H1 (cell line): Measurements from ENCODE around the gene SMC3. TPM values are rescaled to one million over a fixed set of nuclear protein-coding genes. Genes with fewer than 3 reads are reported as not detected.
A peak's percentile ranks its signal among the peaks of the same experiment; 100 is the strongest.

Experiments used
- CTCF ChIA-PET: fragments of 300-600 bp; sonication (Branson Sonifier 250); formaldehyde crosslinking; loops from one replicate; lab custom pipeline; 2021; ENCODE audit not compliant: partially characterized antibody; lab: Charles Lee
- POLR2A ChIA-PET: fragments of 300-600 bp; sonication (Branson Sonifier 250); formaldehyde crosslinking; loops from one replicate; lab custom pipeline; 2021; ENCODE audit warnings: inconsistent platforms; ENCODE audit not compliant: partially characterized antibody; lab: Charles Lee
- DNase-seq, 2 experiments: peaks; one replicate each; pipeline versions ENCODE4 v3.0.0 to v3.0.0-alpha.2; 2010 to 2022; ENCODE audit warnings: low spot score in 2 of 2, low read depth in 1 of 2, mixed read lengths in 1 of 2
- FAIRE-seq: peaks from 2 replicates; lab custom pipeline; 2011; peaks lifted over from hg19 to GRCh38; lab: Jason Lieb, UNC
- H2AFZ ChIP-seq: 2 replicates; pipeline ENCODE4 v1.8.1; 2012; ENCODE audit warnings: low read length, inconsistent platforms
- H2AK5ac ChIP-seq: 2 replicates; pipeline ENCODE4 v1.6.1; 2013; ENCODE audit warnings: low read depth, low read length
- H2BK120ac ChIP-seq: replicated peaks from 2 replicates; pipeline ENCODE3; 2013; ENCODE audit warnings: low read depth, low read length, inconsistent platforms
- H2BK12ac ChIP-seq: 2 replicates; pipeline ENCODE4 v1.6.1; 2013; ENCODE audit warnings: low read depth, low read length
- H2BK15ac ChIP-seq: 2 replicates; pipeline ENCODE4 v1.6.1; 2013; ENCODE audit warnings: low read length
- H2BK20ac ChIP-seq: 2 replicates; pipeline ENCODE4 v1.6.1; 2013; ENCODE audit warnings: low read length
- H2BK5ac ChIP-seq: 2 replicates; pipeline ENCODE4 v1.6.1; 2013; ENCODE audit warnings: low read depth, low read length
- H3K14ac ChIP-seq: 2 replicates; pipeline ENCODE4 v1.6.1; 2013; ENCODE audit warnings: inconsistent platforms; ENCODE audit not compliant: insufficient read length
- H3K18ac ChIP-seq: 2 replicates; pipeline ENCODE4 v1.6.1; 2013; ENCODE audit warnings: low read length; ENCODE audit errors: extremely low read depth
- H3K23ac ChIP-seq: 2 replicates; pipeline ENCODE4 v1.6.1; 2013; ENCODE audit warnings: inconsistent platforms; ENCODE audit not compliant: insufficient read length
- H3K23me2 ChIP-seq: 2 replicates; pipeline ENCODE4 v1.6.1; 2013; ENCODE audit warnings: low read depth, low read length
- H3K27ac ChIP-seq: 2 replicates; pipeline ENCODE4 v1.6.1; 2011; ENCODE audit warnings: low read depth, low read length, inconsistent platforms
- H3K27me3 ChIP-seq, 4 experiments: replicated peaks in 1 of 4; 1 replicate in 1 of 4; 2 replicates in 3 of 4; pipeline versions ENCODE4 v1.6.1 to v1.8.1; 2011 to 2013; ENCODE audit warnings: low read length in 3 of 4, mild to moderate bottlenecking in 3 of 4, inconsistent platforms in 2 of 4, mixed read lengths in 2 of 4, moderate library complexity in 1 of 4; ENCODE audit not compliant: control insufficient read depth in 3 of 4, insufficient read depth in 3 of 4; ENCODE audit errors: extremely low read depth in 1 of 4
- H3K36me3 ChIP-seq, 4 experiments: 2 replicates each; pipeline versions ENCODE4 v1.6.1 to v1.8.1; 2011 to 2013; ENCODE audit warnings: mild to moderate bottlenecking in 4 of 4, low read length in 3 of 4, moderate library complexity in 2 of 4, control low read depth in 1 of 4, inconsistent platforms in 1 of 4; ENCODE audit not compliant: insufficient read depth in 4 of 4, control insufficient read depth in 2 of 4
- H3K4ac ChIP-seq: replicated peaks from 2 replicates; pipeline ENCODE3; 2013; ENCODE audit warnings: low read length, low read depth, mixed read lengths, inconsistent platforms; ENCODE audit not compliant: insufficient read length
- H3K4me1 ChIP-seq, 4 experiments: replicated peaks in 1 of 4; 1 replicate in 1 of 4; 2 replicates in 3 of 4; pipeline versions ENCODE4 v1.6.1 to v1.8.1; 2011 to 2013; ENCODE audit warnings: low read length in 3 of 4, inconsistent platforms in 2 of 4, mixed read lengths in 1 of 4; ENCODE audit not compliant: insufficient read depth in 4 of 4, control insufficient read depth in 3 of 4
- H3K4me2 ChIP-seq, 2 experiments: 2 replicates each; pipeline versions ENCODE4 v1.6.1 to v1.8.1; 2011 to 2013; ENCODE audit warnings: low read depth in 2 of 2, low read length in 2 of 2, control low read depth in 1 of 2, inconsistent platforms in 1 of 2, mild to moderate bottlenecking in 1 of 2; ENCODE audit not compliant: insufficient read depth in 1 of 2
- H3K4me3 ChIP-seq, 4 experiments: fragments of 200-600, 300-600 bp in 1 of 4; sonication (generic), shearing (Covaris generic), sonication (Bioruptor Twin) in 1 of 4; 2 replicates each; pipeline versions ENCODE4 v1.5.1 to v1.8.1; 2011 to 2016; ENCODE audit warnings: low read length in 4 of 4, low read depth in 3 of 4, control low read depth in 2 of 4, inconsistent platforms in 2 of 4, mild to moderate bottlenecking in 2 of 4, mixed read lengths in 1 of 4, moderate library complexity in 1 of 4; ENCODE audit not compliant: insufficient read depth in 2 of 4; ENCODE audit errors: extremely low read depth in 1 of 4
- H3K56ac ChIP-seq: replicated peaks from 2 replicates; pipeline ENCODE3; 2013; ENCODE audit warnings: low read depth, mild to moderate bottlenecking, mixed read lengths, low read length, inconsistent platforms; ENCODE audit not compliant: insufficient read length
- H3K79me1 ChIP-seq: 2 replicates; pipeline ENCODE4 v1.6.1; 2013; ENCODE audit warnings: low read depth, low read length, control low read depth
- H3K79me2 ChIP-seq, 2 experiments: 2 replicates each; pipeline versions ENCODE4 v1.6.1 to v1.8.1; 2012 to 2013; ENCODE audit warnings: low read length in 2 of 2, mild to moderate bottlenecking in 2 of 2, inconsistent platforms in 1 of 2; ENCODE audit not compliant: insufficient read depth in 2 of 2, control insufficient read depth in 1 of 2
- H3K9ac ChIP-seq, 4 experiments: replicated peaks in 1 of 4; 1 replicate in 1 of 4; 2 replicates in 3 of 4; pipeline versions ENCODE4 v1.6.1 to v1.8.1; 2011 to 2013; ENCODE audit warnings: low read depth in 3 of 4, low read length in 3 of 4, control low read depth in 2 of 4, mild to moderate bottlenecking in 2 of 4, moderate library complexity in 2 of 4, inconsistent platforms in 1 of 4; ENCODE audit errors: extremely low read depth in 1 of 4
- H3K9me3 ChIP-seq, 2 experiments: 2 replicates each; pipeline versions ENCODE4 v1.6.1 to v1.8.1; 2012 to 2013; ENCODE audit warnings: mild to moderate bottlenecking in 2 of 2, moderate library complexity in 2 of 2, control low read depth in 1 of 2, inconsistent platforms in 1 of 2, low read depth in 1 of 2, low read length in 1 of 2, mixed read lengths in 1 of 2; ENCODE audit not compliant: insufficient read depth in 2 of 2
- H4K20me1 ChIP-seq, 2 experiments: replicated peaks in 1 of 2; 2 replicates each; pipeline versions ENCODE3 to v1.8.1; 2011 to 2013; ENCODE audit warnings: inconsistent platforms in 2 of 2, low read length in 2 of 2, mild to moderate bottlenecking in 1 of 2; ENCODE audit not compliant: insufficient read depth in 2 of 2, control insufficient read depth in 1 of 2
- H4K5ac ChIP-seq: 2 replicates; pipeline ENCODE4 v1.6.1; 2013; ENCODE audit warnings: low read length, low read depth, mixed read lengths, inconsistent platforms; ENCODE audit not compliant: insufficient read length
- H4K8ac ChIP-seq: 2 replicates; pipeline ENCODE4 v1.8.0; 2013; ENCODE audit warnings: mild to moderate bottlenecking, moderate library complexity, low read length, inconsistent platforms; ENCODE audit not compliant: insufficient read depth; ENCODE audit errors: extremely low read depth
- H4K91ac ChIP-seq: replicated peaks from 2 replicates; pipeline ENCODE3; 2013; ENCODE audit warnings: low read length, mixed read lengths, inconsistent platforms; ENCODE audit not compliant: insufficient read length
- BCL11A ChIP-seq, 2 experiments: IDR thresholded peaks; one replicate each; pipeline ENCODE4 v1.6.1; 2011; ENCODE audit warnings: low read depth in 2 of 2, low read length in 2 of 2, mild to moderate bottlenecking in 2 of 2
- CBX8 ChIP-seq: fragments of 300-800, 300-1000 bp; sonication (generic); IDR thresholded peaks from 2 replicates; pipeline ENCODE4 v1.7.1; 2016; ENCODE audit warnings: low read depth, low read length, borderline replicate concordance
- FOSL1 ChIP-seq: IDR thresholded peaks from 2 replicates; pipeline ENCODE4 v1.6.1; 2011; ENCODE audit warnings: mild to moderate bottlenecking, low read depth, low read length, moderate library complexity; ENCODE audit not compliant: insufficient read depth
- MAFK ChIP-seq: IDR thresholded peaks from 2 replicates; pipeline ENCODE4 v1.6.1; 2012; ENCODE audit warnings: low read depth, mild to moderate bottlenecking, improper control_type of control experiment, low read length
- POLR2AphosphoS5 ChIP-seq: IDR thresholded peaks from 2 replicates; pipeline ENCODE4 v1.6.1; 2011; ENCODE audit warnings: low read depth, low read length
- RNF2 ChIP-seq: fragments of 200-900, 300-1000 bp; sonication (generic); IDR thresholded peaks from 2 replicates; pipeline ENCODE4 v1.7.1; 2016; ENCODE audit warnings: borderline replicate concordance, low read depth, mild to moderate bottlenecking, antibody characterized with exemption, low read length; ENCODE audit not compliant: poor library complexity, severe bottlenecking; ENCODE audit errors: missing control alignments
- RXRA ChIP-seq: IDR thresholded peaks from 2 replicates; pipeline ENCODE4 v1.6.1; 2011; ENCODE audit warnings: low read depth, mild to moderate bottlenecking, low read length, moderate library complexity; ENCODE audit not compliant: insufficient read depth
- SAP30 ChIP-seq: fragments of 300-600 bp; sonication (generic); IDR thresholded peaks from 2 replicates; pipeline ENCODE4 v1.7.1; 2012; ENCODE audit warnings: low read length, moderate library complexity, mild to moderate bottlenecking, inconsistent platforms; ENCODE audit not compliant: insufficient read depth, insufficient replicate concordance
- SIN3A ChIP-seq, 2 experiments: IDR thresholded peaks in 1 of 2; conservative IDR thresholded peaks in 1 of 2; 2 replicates each; pipeline ENCODE4 v1.6.1; 2011 to 2012; ENCODE audit warnings: low read length in 2 of 2, improper control_type of control experiment in 1 of 2, low read depth in 1 of 2, mild to moderate bottlenecking in 1 of 2
- SIRT6 ChIP-seq: IDR thresholded peaks from one replicate; pipeline ENCODE4 v1.7.1; 2012; ENCODE audit warnings: low read length, inconsistent platforms
- SP2 ChIP-seq: IDR thresholded peaks from 2 replicates; pipeline ENCODE4 v1.6.1; 2012; ENCODE audit warnings: mild to moderate bottlenecking, low read length, inconsistent platforms
- TAF1 ChIP-seq: IDR thresholded peaks from 2 replicates; pipeline ENCODE4 v1.6.1; 2011; ENCODE audit warnings: mild to moderate bottlenecking, low read depth, low read length
- WGBS, 2 experiments: shearing (Covaris generic) in 1 of 2; methylation state at CpG; one replicate each; pipeline versions ENCODE4 v1.1.6 to v1.1.7; 2013 to 2015; ENCODE audit warnings: low lambda C conversion rate in 2 of 2, mixed read lengths in 2 of 2, inconsistent platforms in 1 of 2, low coverage in 1 of 2, missing lambda C conversion rate in 1 of 2; ENCODE audit not compliant: insufficient replicate concordance in 2 of 2, insufficient coverage in 1 of 2, insufficient read length in 1 of 2; ENCODE audit errors: extremely low coverage in 1 of 2, missing lambda C conversion rate in 1 of 2; 5-methylcytosine and 5-hydroxymethylcytosine counted together
- polyA plus RNA-seq, 7 experiments: library from polyadenylated mRNA; depleted of rRNA in 3 of 7; stranded (reverse) in 5 of 7; unstranded in 2 of 7; fragments of >200 nt in 5 of 7; fragments of 200-250 nt in 2 of 7; gene quantifications; 1 replicate in 5 of 7; 2 replicates in 1 of 7; 4 replicates in 1 of 7; pipeline versions ENCODE4 v1.2.1 to v1.2.3, GENCODE V29; 2011 to 2013; ENCODE audit warnings: missing spikeins in 2 of 7, mixed read lengths in 2 of 7
- total RNA-seq: library from RNA; stranded (reverse); fragmentation: NEBNext Ultra II Directional; extraction: Animal tissue kit (Norgen Biotek cat#: 25700); gene quantifications from 2 replicates; pipeline ENCODE4 v1.2.1, GENCODE V29; 2021

The SMC3 gene
- total and polyA plus RNA-seq, 2 of the 8 experiments (the other 6 are each of a cell fraction or from before 2014, with no cell fraction given): 12.7 to 93.4 TPM

DNA sequence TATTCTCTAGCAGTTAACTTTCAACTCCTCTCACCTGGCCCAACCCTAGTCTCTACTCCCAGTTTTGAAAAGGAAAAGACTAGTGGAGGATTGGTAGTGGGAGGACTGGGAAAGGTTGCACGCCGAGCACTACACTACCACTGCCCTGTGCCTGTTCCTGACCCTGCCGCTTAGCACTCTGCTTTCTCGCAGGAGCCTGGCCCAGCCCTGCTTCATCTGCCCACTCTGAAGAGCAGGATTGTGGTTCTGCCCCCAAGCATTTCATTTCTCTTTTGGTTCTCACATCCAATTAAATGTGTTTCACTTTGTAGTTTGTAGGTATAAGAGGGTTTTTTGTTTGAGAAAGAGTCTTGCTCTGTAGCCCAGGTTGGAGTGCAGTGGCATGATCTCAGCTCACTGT, 45.1 kb downstream of the SMC3 start:
- no peak overlapping the region for H3K27ac ChIP-seq
- WGBS, 2 experiments: 100% methylated on average over 4 of the region's 4 CpGs; no CpG with 5 or more reads in 1 of the 2 experiments
- CTCF ChIA-PET: interaction anchor here (2.7 to 14.3 kb wide), 4 partner anchors 10 to 72 kb away, joined by 7 to 237 read pairs (median 22); no protein-coding TSS in a partner anchor
- TF ChIP-seq MAFK: no peak
- no peak for TF ChIP-seq RNF2
- TF ChIP-seq SIN3A (conservative IDR thresholded peaks at IDR 0.05 in 1 of 2, IDR thresholded peaks at IDR 0.05 in 1 of 2; ENCODE audit: low read depth in 1 of 2, low read length in 2 of 2): no peak
- TF ChIP-seq SP2: no peak
- TF ChIP-seq CBX8: no peak
- TF ChIP-seq RXRA: no peak
- no peak for TF ChIP-seq SIRT6
- TF ChIP-seq TAF1: no peak
- no peak for TF ChIP-seq SAP30
- TF ChIP-seq BCL11A (IDR thresholded peaks at IDR 0.05; ENCODE audit: low read depth in 2 of 2, low read length in 2 of 2): no peak
- TF ChIP-seq FOSL1: no peak
- no peak for TF ChIP-seq POLR2AphosphoS5

More for the DNA sequence above, 45.1 kb downstream of the SMC3 start:
- no peak overlapping the region; the same call in 1 of the 2 replicates for H3K18ac ChIP-seq
- H3K27me3 ChIP-seq: no peaks in the 10 kb centered on the region
- H3K14ac ChIP-seq: no peak overlapping the region
- H3K9ac ChIP-seq: no peak overlapping the region
- H3K79me2 ChIP-seq: no peaks in the 10 kb centered on the region
- no peaks in the 10 kb centered on the region for H3K36me3 ChIP-seq
- H2BK15ac ChIP-seq: peak overlapping the region; percentile 37; the same call in 1 of the 2 replicates
- no peak for DNase-seq
- H4K8ac ChIP-seq: no peak overlapping the region
- H4K5ac ChIP-seq: no peak overlapping the region
- no peak overlapping the region for H2BK20ac ChIP-seq
- no peaks in the 10 kb centered on the region for H4K20me1 ChIP-seq
- no peak overlapping the region for H2AFZ ChIP-seq
- H2BK120ac ChIP-seq: no peak overlapping the region
- H4K91ac ChIP-seq: no peak overlapping the region
- no peak overlapping the region for H3K56ac ChIP-seq
- H3K4ac ChIP-seq: no peak overlapping the region
- POLR2A ChIA-PET: interaction anchor here (1.8 kb wide), 1 partner anchor 307 kb away, joined by 4 read pairs; no protein-coding TSS in a partner anchor
- no peaks in the 10 kb centered on the region; the same call in 1 of the 2 replicates for H3K23me2 ChIP-seq
- H3K4me1 ChIP-seq: peaks cover 5 to 9% (median 8%) of the 10 kb centered on the region in 4 experiments
- FAIRE-seq: no peak
- 0 out of 2 replicates have a peak overlapping the region, but pooled peaks have one; percentile 27 for H2BK12ac ChIP-seq
- H3K23ac ChIP-seq: no peak overlapping the region
- H3K4me2 ChIP-seq: no peak overlapping the region
- H2AK5ac ChIP-seq: no peak overlapping the region
- H3K9me3 ChIP-seq: no peaks in the 10 kb centered on the region
- no peak overlapping the region for H3K4me3 ChIP-seq
- no peaks in the 10 kb centered on the region for H3K79me1 ChIP-seq
- H2BK5ac ChIP-seq: no peak overlapping the region
